IMR-90 (cell line): Measurements from ENCODE around the gene IFITM10.

ENCODE experiments used
- CTCF ChIP-seq: conservative IDR thresholded peaks from 2 replicates; pipeline ENCODE4 v1.5.1; 2012; ENCODE audit warnings: mild to moderate bottlenecking, low read depth, low read length, improper control_type of control experiment
- POLR2A ChIP-seq: IDR thresholded peaks from 2 replicates; pipeline ENCODE4 v1.6.1; 2012; ENCODE audit warnings: mild to moderate bottlenecking, low read depth, low read length
- SMC3 ChIP-seq: fragments of 150-350 bp; IDR thresholded peaks from 2 replicates; pipeline ENCODE4 v1.6.1; 2016; ENCODE audit warnings: low read depth, mild to moderate bottlenecking, antibody characterized with exemption, low read length, moderate library complexity

GRCh38 chr11:1745701-1746320 lies 4.6 kb downstream of the IFITM10 start:
- TF ChIP-seq CTCF (no peak), POLR2A (no peak), SMC3 (no peak)
